ENCODE measurements around the gene CXADR.

GRCh38 chr21:17537299-17537698, 24.5 kb downstream of the CXADR start:
- no peak for TF ChIP-seq CSRNP3 (CRISPR knock-in tag; IDR thresholded peaks at IDR 0.05)
- no peak for TF ChIP-seq TOX (CRISPR knock-in tag; IDR thresholded peaks at IDR 0.05; ENCODE audit: borderline replicate concordance)
- no peak for TF ChIP-seq ZFP30 (CRISPR knock-in tag; IDR thresholded peaks at IDR 0.05)
- no peak for TF ChIP-seq ZNF8 (CRISPR knock-in tag; IDR thresholded peaks at IDR 0.05)
- TF ChIP-seq ISL1 (CRISPR knock-in tag; IDR thresholded peaks at IDR 0.05) = peak; percentile 86
- no peak for TF ChIP-seq CREB5 (CRISPR knock-in tag; IDR thresholded peaks at IDR 0.05; ENCODE audit: low read depth)
- peak; percentile 21; the same call in 1 of the 2 replicates for TF ChIP-seq PATZ1 (CRISPR knock-in tag; IDR thresholded peaks at IDR 0.05; ENCODE audit: borderline replicate concordance)
- no peak for TF ChIP-seq SNAI2 (CRISPR knock-in tag; IDR thresholded peaks at IDR 0.05)
- no peak for TF ChIP-seq ESRRG (CRISPR knock-in tag; IDR thresholded peaks at IDR 0.05)
- TF ChIP-seq ARNTL (CRISPR knock-in tag; IDR thresholded peaks at IDR 0.05; ENCODE audit: borderline replicate concordance, low read depth) = no peak
